Mesodermal cell (in vitro differentiated cells): ENCODE results near the gene SLC6A13.

Source experiments
- H3K27ac ChIP-seq: 2 replicates; pipeline ENCODE4 v1.7.0; 2013; ENCODE audit warnings: mild to moderate bottlenecking, low read depth, low read length, moderate library complexity; ENCODE audit not compliant: severe bottlenecking
- H3K36me3 ChIP-seq: 2 replicates; pipeline ENCODE4 v1.7.1; 2013; ENCODE audit warnings: mild to moderate bottlenecking, low read length, moderate library complexity; ENCODE audit not compliant: control insufficient read depth, insufficient read depth
- H3K4me1 ChIP-seq: one replicate; pipeline ENCODE4 v1.7.1; 2013; ENCODE audit warnings: mild to moderate bottlenecking, low read length; ENCODE audit not compliant: insufficient read depth, control insufficient read depth, poor library complexity, severe bottlenecking
- H3K4me3 ChIP-seq: 2 replicates; pipeline ENCODE4 v1.7.0; 2013; ENCODE audit warnings: low read length, control low read depth, mild to moderate bottlenecking; ENCODE audit not compliant: insufficient read depth, poor library complexity, severe bottlenecking; ENCODE audit errors: extremely low read depth
- H3K9me3 ChIP-seq: 2 replicates; pipeline ENCODE4 v1.7.1; 2013; ENCODE audit warnings: mild to moderate bottlenecking, low read length, moderate library complexity; ENCODE audit not compliant: control insufficient read depth
- WGBS, 2 experiments: methylation state at CpG; one replicate each; pipeline ENCODE4 v1.1.5; 2013; ENCODE audit warnings: missing lambda C conversion rate in 2 of 2; ENCODE audit not compliant: insufficient coverage in 2 of 2; 5-methylcytosine and 5-hydroxymethylcytosine counted together

Gene SLC6A13

DNA sequence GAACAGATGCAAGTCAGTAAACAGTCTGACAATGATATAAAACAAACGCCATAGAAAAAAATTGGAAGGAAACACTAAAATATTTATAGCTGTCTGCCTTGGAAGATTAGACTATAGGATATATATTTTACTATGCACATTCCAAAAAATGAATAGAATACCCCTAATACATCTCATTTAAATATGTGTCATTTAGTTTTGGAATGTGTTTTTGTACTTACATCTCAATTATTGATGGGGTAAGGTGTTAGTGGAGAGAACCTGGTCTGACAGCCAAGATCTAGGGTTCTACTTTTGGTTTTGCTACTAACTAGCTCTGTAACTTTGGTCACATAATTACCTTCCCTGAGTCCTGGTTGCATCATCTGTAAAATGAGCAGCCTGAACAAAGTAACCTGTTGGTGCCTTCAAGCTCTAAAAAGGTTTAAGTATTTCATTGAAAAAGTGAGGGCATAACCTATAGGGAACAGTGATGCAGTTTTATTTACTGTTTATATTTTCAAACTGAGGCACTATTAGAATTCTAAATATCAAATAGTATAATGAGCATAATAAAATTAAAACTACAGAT, 28.6 kb upstream of the SLC6A13 start:
- no peaks in the 10 kb centered on the region for H3K4me1 ChIP-seq
- H3K27ac ChIP-seq, result no peak overlapping the region
- no CpG with 5 or more reads among the region's 1 CpG for WGBS, 2 experiments
- H3K36me3 ChIP-seq, result peaks cover 56% of the 10 kb centered on the region
- no peak overlapping the region for H3K4me3 ChIP-seq
- H3K9me3 ChIP-seq, result no peaks in the 10 kb centered on the region

DNA sequence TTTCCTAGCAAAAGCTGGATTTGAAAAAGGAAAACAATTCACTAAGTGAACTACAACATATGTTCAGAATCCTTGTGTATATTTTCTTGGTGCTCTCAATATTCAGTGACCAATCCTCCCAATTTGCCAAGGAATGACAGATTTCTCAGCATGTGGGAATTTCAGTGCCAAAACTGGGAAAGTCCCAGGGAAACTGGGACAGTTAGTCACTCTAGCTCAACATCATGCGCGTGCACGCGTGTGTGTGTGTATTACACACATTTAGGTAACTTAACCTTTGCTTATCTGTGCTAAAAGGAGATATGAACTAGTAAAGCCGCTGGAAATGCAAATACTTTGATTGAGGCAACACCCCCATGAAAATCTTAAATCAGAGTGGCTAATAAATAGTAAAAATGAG, 26.1 kb upstream of the SLC6A13 start:
- Histone ChIP-seq H3K27ac (no peak overlapping the region), H3K9me3 (no peaks in the 10 kb centered on the region), H3K36me3 (peaks cover 60% of the 10 kb centered on the region), H3K4me3 (no peak overlapping the region), H3K4me1 (no peaks in the 10 kb centered on the region)
- 100% methylated on average over 4 of the region's 5 CpGs; no CpG with 5 or more reads in 1 of the 2 experiments for WGBS, 2 experiments

DNA sequence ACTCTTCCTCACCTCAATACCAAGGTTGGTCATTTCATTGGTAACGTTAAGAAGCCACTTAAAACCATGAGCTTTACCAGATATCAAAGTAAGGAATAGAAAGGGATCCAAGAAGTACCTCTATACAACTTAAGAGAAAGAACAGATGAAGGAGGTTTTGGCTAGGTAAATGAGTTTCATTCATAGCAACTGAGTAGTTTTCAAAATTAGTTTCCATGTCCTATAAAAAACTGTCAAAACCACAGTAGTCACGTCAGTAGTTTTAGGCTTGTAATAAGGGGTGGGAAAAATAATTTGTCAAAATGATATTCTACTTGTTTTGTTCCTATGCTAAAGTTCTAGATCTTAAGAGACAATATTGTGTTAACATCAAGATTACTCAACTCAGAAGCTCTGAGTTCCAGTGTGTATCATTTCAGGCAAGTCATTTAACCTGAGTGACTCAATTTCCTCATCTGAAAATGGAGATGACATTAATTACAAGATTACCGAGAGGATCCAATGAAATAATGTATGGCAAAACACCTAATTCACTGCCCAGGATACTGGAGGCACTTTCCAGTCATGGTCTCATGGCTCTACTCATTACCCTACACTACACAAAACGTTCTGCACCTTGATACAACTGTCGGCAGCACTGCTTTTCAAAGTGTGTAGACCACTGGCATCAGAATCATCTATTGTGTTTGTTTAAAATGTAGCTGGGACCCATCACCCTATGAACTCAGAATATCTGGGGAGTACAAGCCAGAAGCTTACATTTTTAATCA, 24.1 kb upstream of the SLC6A13 start:
- H3K9me3 ChIP-seq, result no peaks in the 10 kb centered on the region
- no peaks in the 10 kb centered on the region for H3K4me1 ChIP-seq
- peaks cover 62% of the 10 kb centered on the region for H3K36me3 ChIP-seq
- no peak overlapping the region for H3K4me3 ChIP-seq
- 100% methylated on average over 1 of the region's 5 CpGs for WGBS, 2 experiments
- H3K27ac ChIP-seq, result no peak overlapping the region

DNA sequence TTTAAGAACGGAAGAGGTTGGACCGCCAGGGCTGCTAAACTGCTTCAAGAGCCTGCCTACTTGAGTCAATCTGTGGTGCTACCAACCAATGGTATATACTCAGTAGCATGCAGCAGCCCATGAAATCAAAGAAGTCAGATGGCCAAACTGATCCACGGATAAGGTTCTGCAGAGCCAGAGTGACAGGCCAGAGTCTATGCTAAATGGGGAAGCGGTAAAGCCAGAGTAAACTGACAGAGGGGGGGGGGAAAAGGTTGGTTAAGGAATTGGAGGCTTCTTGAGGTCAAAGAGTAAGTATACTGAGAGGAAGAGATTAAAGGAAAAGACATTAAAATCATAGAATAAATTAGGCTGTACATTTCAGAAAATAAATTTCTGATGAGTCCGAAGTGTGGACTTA, 15.4 kb upstream of the SLC6A13 start:
- Histone ChIP-seq H3K36me3 (peaks cover 38% of the 10 kb centered on the region), H3K27ac (no peak overlapping the region), H3K9me3 (no peaks in the 10 kb centered on the region), H3K4me3 (no peak overlapping the region), H3K4me1 (no peaks in the 10 kb centered on the region)
- 93 to 100% methylated on average over 4 to 5 of the region's 5 CpGs for WGBS, 2 experiments

DNA sequence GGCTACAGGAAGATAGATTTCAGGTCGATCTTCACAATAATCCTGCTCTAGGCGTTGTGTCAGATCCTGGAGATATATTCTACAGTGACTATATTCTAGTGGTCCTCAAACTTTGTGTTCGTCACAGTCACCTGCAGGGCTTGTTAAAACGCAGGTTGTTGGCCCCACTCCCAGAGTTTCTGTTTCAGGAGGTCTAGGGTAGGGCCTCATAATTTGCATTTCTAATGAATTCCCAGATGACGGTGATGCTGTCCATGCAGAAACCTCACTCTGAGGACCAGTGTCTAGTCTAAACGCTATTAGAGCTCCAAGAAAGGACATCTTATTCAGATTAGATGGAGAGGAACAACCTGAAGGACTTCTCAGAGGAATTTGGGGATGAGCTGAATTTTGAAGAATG, 13.2 kb upstream of the SLC6A13 start:
- Histone ChIP-seq H3K27ac (no peak overlapping the region), H3K36me3 (peaks cover 20% of the 10 kb centered on the region), H3K4me1 (no peaks in the 10 kb centered on the region), H3K9me3 (no peaks in the 10 kb centered on the region), H3K4me3 (no peak overlapping the region)
- 94 to 100% methylated on average over 6 of the region's 6 CpGs for WGBS, 2 experiments

DNA sequence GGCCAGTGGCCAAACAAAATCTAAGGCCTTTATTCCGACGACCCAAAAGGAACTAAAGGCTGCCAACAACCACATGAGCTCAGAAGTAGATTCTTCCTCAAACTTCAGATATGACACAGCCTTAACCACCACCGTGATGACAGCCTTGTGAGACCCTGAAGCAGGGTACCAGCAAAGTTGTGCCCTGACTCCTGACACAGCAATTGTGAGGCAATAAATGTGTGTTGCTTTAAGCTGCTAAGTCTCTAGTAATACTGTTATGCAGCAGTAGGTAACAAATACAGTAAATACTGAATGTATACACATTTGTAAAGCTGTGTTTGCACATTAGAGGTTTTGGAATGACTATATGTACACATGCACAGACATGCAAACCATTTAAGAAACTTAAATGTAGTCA, 10.7 kb upstream of the SLC6A13 start:
- H3K4me3 ChIP-seq, result no peak overlapping the region
- no peaks in the 10 kb centered on the region for H3K9me3 ChIP-seq
- H3K4me1 ChIP-seq, result no peaks in the 10 kb centered on the region
- H3K36me3 ChIP-seq, result peaks cover 6% of the 10 kb centered on the region
- 84 to 100% methylated on average over 2 to 3 of the region's 3 CpGs for WGBS, 2 experiments
- H3K27ac ChIP-seq, result no peak overlapping the region

DNA sequence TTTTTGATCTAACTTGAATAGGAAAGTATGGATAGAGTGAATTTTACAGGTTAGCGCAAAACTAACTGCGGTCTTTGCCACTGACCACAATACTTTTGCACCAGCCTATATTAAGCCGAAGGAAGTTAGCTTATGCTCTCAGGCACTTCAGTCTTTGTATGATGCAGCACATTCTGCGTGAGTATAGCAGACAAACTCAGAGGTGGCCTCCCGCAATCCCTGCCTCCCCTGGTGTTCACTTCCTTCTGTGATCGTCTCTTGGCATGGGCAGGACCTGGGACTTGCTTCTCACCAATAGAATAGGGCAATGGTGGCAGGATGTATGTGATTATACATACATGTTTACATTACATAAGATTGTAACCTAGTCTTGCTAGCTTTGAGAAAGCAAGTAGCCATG, 10.3 kb upstream of the SLC6A13 start:
- H3K4me3 ChIP-seq, result no peak overlapping the region
- H3K4me1 ChIP-seq, result no peaks in the 10 kb centered on the region
- H3K36me3 ChIP-seq, result peaks cover 6% of the 10 kb centered on the region
- WGBS, 2 experiments, result 87 to 100% methylated on average over 4 of the region's 6 CpGs
- H3K9me3 ChIP-seq, result no peaks in the 10 kb centered on the region
- H3K27ac ChIP-seq, result no peak overlapping the region

DNA sequence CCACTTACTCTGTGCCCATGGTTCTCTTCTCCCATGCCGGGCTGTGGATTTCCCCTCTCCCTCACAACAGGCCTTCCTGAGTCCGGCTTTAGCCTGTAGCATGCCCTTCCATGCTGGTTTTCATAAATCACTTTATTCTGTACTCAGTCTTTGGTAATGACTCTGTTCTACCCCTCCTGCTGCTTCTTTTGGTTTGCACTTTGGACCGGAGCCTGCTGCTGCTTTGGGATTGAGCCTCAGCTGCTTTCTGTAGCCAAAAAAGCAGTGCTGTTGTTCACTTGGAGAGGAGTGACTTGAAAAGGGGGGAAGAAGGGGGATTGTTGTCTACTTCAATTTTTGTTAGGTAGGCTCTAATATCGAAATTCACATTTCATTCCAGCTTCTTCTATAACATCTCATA, 8.5 kb upstream of the SLC6A13 start:
- Histone ChIP-seq H3K27ac (no peak overlapping the region), H3K4me3 (no peak overlapping the region), H3K9me3 (no peaks in the 10 kb centered on the region), H3K4me1 (no peaks in the 10 kb centered on the region), H3K36me3 (peaks cover 6% of the 10 kb centered on the region)
- WGBS, 2 experiments, result 92 to 94% methylated on average over 2 to 3 of the region's 4 CpGs

DNA sequence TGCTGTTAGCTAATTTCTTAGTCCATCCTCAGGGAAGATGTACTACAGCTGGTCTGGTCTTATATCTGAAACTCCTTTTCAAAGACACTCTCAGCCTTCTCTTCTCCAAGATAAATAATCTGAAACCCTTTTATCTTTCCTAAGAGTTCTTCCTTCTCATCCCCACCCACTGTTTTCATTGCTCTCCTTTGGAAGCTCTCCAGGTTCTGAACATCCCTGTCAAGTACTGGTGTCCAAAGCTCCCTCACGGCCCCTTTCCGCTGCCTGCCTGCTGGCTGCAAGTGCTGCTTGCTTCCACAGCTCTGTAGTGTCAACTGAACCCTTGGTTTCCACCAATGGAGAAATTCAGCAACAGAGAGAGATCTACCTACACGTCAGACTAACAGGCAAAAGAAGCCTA, 6.6 kb upstream of the SLC6A13 start:
- H3K4me3 ChIP-seq, result no peak overlapping the region
- H3K27ac ChIP-seq, result no peak overlapping the region
- H3K36me3 ChIP-seq, result peaks cover 6% of the 10 kb centered on the region
- 67 to 100% methylated on average over 2 to 3 of the region's 3 CpGs for whole genome bisulfite sequencing, 2 experiments
- H3K4me1 ChIP-seq, result no peaks in the 10 kb centered on the region
- no peaks in the 10 kb centered on the region for H3K9me3 ChIP-seq

DNA sequence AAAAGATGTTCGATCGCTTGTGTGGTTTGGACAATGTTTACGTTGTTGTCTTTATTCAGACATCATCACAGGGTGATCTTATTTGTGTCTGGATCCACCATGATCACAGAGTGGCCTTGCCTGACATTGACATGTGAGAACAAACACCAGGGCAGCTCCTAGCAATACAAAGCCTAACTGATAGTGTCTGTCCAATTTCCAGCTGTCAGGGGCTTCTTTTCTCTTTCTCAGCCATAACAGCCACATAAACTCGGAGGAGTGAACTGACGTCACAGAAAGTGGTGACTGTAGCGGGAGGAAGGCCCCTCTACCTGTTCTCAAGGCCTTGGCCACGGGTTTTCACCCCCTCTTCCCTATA, 5.8 kb upstream of the SLC6A13 start:
- H3K4me1 ChIP-seq, result peaks cover 3% of the 10 kb centered on the region
- H3K27ac ChIP-seq, result no peak overlapping the region
- H3K36me3 ChIP-seq, result peaks cover 4% of the 10 kb centered on the region
- no peaks in the 10 kb centered on the region for H3K9me3 ChIP-seq
- 86 to 87% methylated on average over 7 of the region's 7 CpGs for WGBS, 2 experiments
- no peak overlapping the region for H3K4me3 ChIP-seq
